Kidney tubule cell (primary cell): ENCODE measurements around the gene TEKT4.
A peak's percentile ranks its signal among the peaks of the same experiment; 100 is the strongest.
"Not testable (repeated sequence)": the region's sequence is repeated elsewhere in the genome, so short reads cannot be mapped to it uniquely, and the experiment has no call there.

ENCODE experiments used
- DNase-seq: peaks from one replicate; pipeline ENCODE4 v3.0.0-alpha.2; 2018; ENCODE audit warnings: low spot score

Gene TEKT4

GRCh38 chr2:94875820-94876522, 4.7 kb downstream of the TEKT4 start:
- no peak for DNase-seq

DNA sequence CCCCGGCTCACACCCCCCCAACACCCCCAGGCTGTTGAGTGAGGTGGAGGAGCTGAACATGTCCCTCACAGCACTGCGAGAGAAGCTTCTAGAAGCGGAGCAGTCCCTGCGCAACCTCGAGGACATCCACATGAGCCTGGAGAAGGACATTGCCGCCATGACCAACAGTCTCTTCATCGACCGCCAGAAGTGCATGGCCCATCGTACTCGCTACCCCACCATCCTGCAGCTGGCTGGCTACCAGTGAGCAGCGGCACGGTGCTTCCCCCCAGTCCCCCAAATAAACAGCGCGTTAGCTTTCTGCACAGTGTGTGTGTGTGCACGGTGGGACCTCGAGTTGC, 5.3 kb downstream of the TEKT4 start:
- no peak for DNase-seq

GRCh38 chr2:94877129-94877528, 5.9 kb downstream of the TEKT4 start:
- no peak for DNase-seq

DNA sequence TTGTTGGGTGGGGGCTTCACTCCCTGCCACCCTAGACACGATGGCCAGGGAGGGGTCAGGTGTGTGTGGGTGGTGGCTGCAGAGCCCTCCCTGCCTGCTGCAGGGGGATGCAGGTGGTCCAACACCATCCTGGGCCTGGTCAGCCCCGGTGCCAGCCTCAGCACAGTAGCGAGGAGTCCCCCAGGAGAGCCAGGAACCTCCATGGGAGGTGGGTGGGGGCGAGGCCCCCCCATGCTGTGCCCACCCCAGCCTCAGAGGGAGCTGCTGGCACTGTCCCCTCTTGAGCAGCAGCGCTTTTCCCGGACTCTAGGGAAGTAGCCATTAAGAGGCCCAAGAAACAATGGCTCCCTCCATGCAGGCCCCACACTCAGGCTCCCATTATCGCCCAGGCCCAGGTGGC, 7.3 kb downstream of the TEKT4 start:
- not testable (repeated sequence) for DNase-seq

- DNase-seq = no peak
Measured at GRCh38 chr2:94879314-94879981, 8.2 kb downstream of the TEKT4 start.

DNA sequence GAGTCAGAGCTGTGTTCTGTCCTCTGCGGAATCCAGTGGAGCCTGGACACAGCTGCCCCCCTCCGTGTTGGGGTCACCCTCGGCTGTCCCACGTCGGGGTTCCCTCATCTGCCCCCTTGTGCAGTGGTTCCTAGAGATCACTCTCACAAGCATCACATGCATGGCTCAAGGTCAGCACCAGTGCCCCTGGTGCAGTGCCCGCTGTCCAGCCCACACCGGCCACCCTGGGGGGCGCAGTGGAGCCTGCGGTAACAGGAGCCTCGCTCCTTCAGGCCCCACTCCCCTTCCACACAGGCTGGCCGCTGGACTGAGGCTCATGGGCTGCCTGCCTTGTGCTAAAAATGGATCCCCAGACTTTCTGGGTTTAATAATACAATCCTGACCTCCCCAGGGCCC, 8.8 kb downstream of the TEKT4 start:
- DNase-seq = no peak

GRCh38 chr2:94880507-94880906, 9.3 kb downstream of the TEKT4 start:
- DNase-seq = no peak

DNA sequence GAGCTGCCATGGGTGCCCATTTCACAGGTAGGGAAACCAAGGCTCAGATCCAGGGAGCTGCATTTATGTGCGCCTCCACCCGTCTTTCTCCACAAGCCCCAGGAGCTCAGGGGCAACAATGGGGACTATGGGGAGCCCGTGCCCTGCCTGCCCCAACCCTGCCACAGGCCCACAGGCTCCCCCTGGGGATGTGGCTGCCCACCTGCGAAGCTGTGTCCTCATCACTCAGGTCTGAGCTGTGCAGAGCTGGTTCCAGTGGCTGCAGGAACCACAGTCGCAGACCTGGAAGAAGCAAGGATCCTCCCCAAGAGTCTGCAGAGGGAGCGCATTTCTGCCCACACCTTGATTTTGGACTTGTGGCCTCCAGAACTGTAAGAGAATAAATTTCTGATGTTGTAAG, 9.8 kb downstream of the TEKT4 start:
- no peak for DNase-seq

DNA sequence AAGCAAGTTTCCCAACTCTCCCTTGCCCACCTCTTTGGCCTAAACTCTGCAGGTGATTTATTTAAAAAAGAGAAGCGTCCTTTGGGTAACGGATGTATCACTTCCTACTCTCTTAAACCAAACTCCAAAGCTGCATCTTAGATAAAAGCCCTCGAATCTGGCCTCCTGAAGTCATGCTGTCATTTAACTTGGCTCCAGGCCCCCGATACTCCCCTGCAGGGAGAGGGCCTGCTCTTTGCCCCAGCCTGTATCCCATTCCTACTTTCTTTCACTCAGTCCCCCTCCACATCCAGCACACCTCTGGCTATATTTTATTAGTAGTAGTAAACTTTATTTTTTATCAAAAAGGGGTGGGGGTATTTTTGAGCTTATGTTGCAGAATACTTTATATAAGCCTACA, 19.0 kb downstream of the TEKT4 start:
- no peak for DNase-seq

DNA sequence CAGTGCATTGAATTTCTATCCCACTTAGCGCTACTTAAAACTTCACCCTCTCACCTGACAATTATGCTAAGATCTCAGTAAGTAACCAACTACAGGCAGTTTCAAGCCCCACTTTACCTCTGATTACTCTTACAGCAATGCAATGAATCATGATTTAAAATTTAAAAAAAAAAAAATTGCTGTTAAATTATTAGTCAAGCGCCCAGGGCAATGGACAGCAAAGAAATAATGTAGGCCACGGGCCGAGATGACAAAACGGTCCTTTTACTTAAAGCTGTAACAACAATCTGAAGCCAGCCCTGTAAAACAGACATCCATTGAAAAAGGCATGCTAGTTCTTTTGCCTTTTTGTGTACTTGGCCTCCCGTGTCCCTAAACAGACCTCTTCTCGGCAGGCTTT, 24.0 kb downstream of the TEKT4 start:
- DNase-seq = peak; percentile 17

- DNase-seq = not testable (repeated sequence)
Measured at GRCh38 chr2:94906976-94907375, 35.7 kb downstream of the TEKT4 start.

GRCh38 chr2:94923196-94923595, 52.0 kb downstream of the TEKT4 start:
- DNase-seq = no peak

DNA sequence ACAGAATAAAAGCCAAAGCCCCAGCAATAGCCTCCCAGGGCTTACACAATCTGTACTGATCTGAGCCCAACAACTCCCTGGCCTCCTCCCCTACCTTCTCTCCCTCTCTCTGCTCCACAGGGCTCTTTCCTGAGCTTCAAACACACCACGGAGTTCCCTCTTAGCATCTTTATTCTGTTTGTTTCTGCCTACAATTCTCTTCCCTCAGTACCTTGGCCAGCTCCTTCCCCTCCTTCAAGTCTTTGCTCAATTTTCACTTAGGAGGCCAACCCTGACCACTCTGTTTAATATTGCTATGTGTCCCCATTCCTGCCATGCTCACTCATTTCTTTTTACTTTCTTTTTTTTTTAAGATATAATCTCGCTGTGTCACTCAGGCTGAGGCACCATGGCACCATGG, 53.8 kb downstream of the TEKT4 start:
- not testable (repeated sequence) for DNase-seq
